GM19438 (cell line): ENCODE data around the gene SMTNL1.

Source experiments
- ATAC-seq: cut with Tn5 transposase; IDR thresholded peaks from one replicate; pipeline ENCODE4 v1.9.1; 2021; ENCODE audit warnings: low read depth; ENCODE audit not compliant: unreplicated experiment

SMTNL1 gene

DNA sequence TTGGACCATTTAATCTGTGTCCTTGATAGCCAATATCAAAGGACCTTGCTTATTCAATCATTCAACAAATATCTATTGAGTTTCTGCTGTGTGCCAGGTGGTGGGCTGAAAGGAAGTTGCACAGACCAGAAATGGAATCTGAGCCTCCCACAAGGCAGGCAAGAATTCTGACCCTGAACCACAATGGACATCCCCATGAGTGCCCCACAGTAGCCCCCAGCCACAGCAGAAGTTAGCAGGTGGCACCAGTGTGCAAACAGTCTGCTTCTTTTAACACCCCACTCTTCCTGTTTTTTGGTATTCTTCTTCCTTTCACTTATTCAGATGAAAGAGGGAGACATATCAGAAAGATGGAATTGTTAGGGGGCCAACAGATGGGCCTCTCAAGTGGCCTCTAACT is 47.9 kb downstream of the SMTNL1 start:
- ATAC-seq = no peak

GRCh38 chr11:57586711-57587245 is 49.4 kb downstream of the SMTNL1 start:
- ATAC-seq = no peak

- no peak for ATAC-seq
Measured at GRCh38 chr11:57588046-57588710, 50.8 kb downstream of the SMTNL1 start.

- ATAC-seq = no peak
Measured at GRCh38 chr11:57596266-57596885, 59.0 kb downstream of the SMTNL1 start.

- ATAC-seq = no peak
Measured at GRCh38 chr11:57597461-57597915, 60.1 kb downstream of the SMTNL1 start, which contains the start of gene SERPING1. TSS of gene SERPING1 (plus strand) at chr11:57597685. CDS start at chr11:57598271, 586 bp downstream.

- ATAC-seq = no peak
Measured at GRCh38 chr11:57597916-57598830, 60.8 kb downstream of the SMTNL1 start.

- ATAC-seq = no peak
Measured at GRCh38 chr11:57598831-57599155, 61.4 kb downstream of the SMTNL1 start.

- no peak for ATAC-seq
Measured at GRCh38 chr11:57599381-57599780, 62.0 kb downstream of the SMTNL1 start.
